OCI-LY3 (cell line): Measurements from ENCODE around the gene EIF4A3.

Experiments used
- H2AFZ ChIP-seq: fragments of 200-600, 300-600 bp; shearing (Covaris generic); 2 replicates; pipeline ENCODE4 v1.6.0; 2014; ENCODE audit warnings: antibody characterized with exemption, low read depth, low read length
- H3K27ac ChIP-seq: fragments of 200-600, 300-600 bp; sonication (generic); 2 replicates; pipeline ENCODE4 v1.5.1; 2014; ENCODE audit warnings: mild to moderate bottlenecking, low read length, moderate library complexity, mixed read lengths
- H3K27me3 ChIP-seq: fragments of 200-600, 300-600 bp; sonication (generic); 2 replicates; pipeline ENCODE4 v1.6.1; 2014; ENCODE audit warnings: low read depth, low read length, mixed read lengths
- H3K36me3 ChIP-seq: fragments of 200-600, 300-600 bp; sonication (generic); replicated peaks from 2 replicates; pipeline ENCODE3; 2014; ENCODE audit warnings: low read depth, low read length, mixed read lengths
- H3K4me1 ChIP-seq: fragments of 300-600, 200-600 bp; sonication (generic); 2 replicates; pipeline ENCODE4 v1.6.1; 2014; ENCODE audit warnings: low read length, mixed read lengths
- H3K4me2 ChIP-seq: fragments of 200-600, 300-600 bp; sonication (generic); 2 replicates; pipeline ENCODE4 v1.6.1; 2014; ENCODE audit warnings: low read length, mixed read lengths
- H3K4me3 ChIP-seq: fragments of 300-600, 200-600 bp; sonication (generic); 2 replicates; pipeline ENCODE4 v1.5.1; 2014; ENCODE audit warnings: antibody characterized with exemption, mild to moderate bottlenecking, low read length, moderate library complexity
- H3K79me2 ChIP-seq: fragments of 300-600, 200-600 bp; shearing (Covaris generic); 2 replicates; pipeline ENCODE4 v1.6.1; 2014; ENCODE audit warnings: mild to moderate bottlenecking, low read length, mixed read lengths
- H3K9ac ChIP-seq: fragments of 300-600, 200-600 bp; shearing (Covaris generic); 2 replicates; pipeline ENCODE4 v1.6.0; 2014; ENCODE audit warnings: mild to moderate bottlenecking, low read length, moderate library complexity
- H3K9me3 ChIP-seq: fragments of 200-600, 300-600 bp; shearing (Covaris generic); 2 replicates; pipeline ENCODE4 v1.6.1; 2014; ENCODE audit warnings: low read length, mixed read lengths; ENCODE audit not compliant: insufficient read depth
- H4K20me1 ChIP-seq: fragments of 200-600, 300-600 bp; sonication (generic); 2 replicates; pipeline ENCODE4 v1.6.1; 2016; ENCODE audit warnings: low read length, mixed read lengths; ENCODE audit not compliant: insufficient read depth
- EZH2phosphoT487 ChIP-seq: fragments of 200-600 bp; shearing (Covaris generic); IDR thresholded peaks from 2 replicates; pipeline ENCODE4 v1.6.1; 2018; ENCODE audit warnings: antibody characterized with exemption, mixed run types, low read depth
- TF ChIP-seq, protein P1 (sequence below): fragments of 200-600, 300-600 bp; sonication (generic); IDR thresholded peaks from 2 replicates; pipeline ENCODE4 v1.5.1; 2014; ENCODE audit warnings: antibody characterized with exemption, low read length, low read depth

EIF4A3 gene

DNA sequence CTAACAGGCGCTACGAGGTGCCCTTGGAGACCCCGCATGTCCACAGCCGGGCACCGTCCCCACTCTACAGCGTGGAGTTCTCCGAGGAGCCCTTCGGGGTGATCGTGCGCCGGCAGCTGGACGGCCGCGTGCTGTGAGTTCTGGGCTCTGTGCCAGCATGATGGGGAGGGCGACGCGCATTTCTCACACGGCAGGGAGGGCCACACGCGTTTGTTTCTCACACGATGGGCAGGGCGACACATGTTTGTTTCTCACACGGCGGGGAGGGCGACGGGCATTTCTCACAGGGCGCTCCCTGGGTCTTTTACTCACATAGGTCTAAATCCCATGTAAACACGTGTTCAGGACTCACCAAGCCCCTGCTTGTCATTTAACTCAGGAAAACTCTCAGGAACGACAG is 41.2 kb downstream of the EIF4A3 start:
- H3K79me2 ChIP-seq = peaks cover 11% of the 10 kb centered on the region
- H3K4me3 ChIP-seq = no peak overlapping the region
- no peak overlapping the region for H3K9ac ChIP-seq
- no peaks in the 10 kb centered on the region for H3K36me3 ChIP-seq
- no peak overlapping the region for H3K4me2 ChIP-seq
- no peak overlapping the region for H2AFZ ChIP-seq
- H3K4me1 ChIP-seq = peaks cover 8% of the 10 kb centered on the region
- no peaks in the 10 kb centered on the region for H3K27me3 ChIP-seq
- no peak overlapping the region for H3K27ac ChIP-seq
- no peaks in the 10 kb centered on the region for H4K20me1 ChIP-seq
- no peaks in the 10 kb centered on the region for H3K9me3 ChIP-seq
- no peak for TF ChIP-seq EZH2phosphoT487
- TF ChIP-seq, protein P1, sequence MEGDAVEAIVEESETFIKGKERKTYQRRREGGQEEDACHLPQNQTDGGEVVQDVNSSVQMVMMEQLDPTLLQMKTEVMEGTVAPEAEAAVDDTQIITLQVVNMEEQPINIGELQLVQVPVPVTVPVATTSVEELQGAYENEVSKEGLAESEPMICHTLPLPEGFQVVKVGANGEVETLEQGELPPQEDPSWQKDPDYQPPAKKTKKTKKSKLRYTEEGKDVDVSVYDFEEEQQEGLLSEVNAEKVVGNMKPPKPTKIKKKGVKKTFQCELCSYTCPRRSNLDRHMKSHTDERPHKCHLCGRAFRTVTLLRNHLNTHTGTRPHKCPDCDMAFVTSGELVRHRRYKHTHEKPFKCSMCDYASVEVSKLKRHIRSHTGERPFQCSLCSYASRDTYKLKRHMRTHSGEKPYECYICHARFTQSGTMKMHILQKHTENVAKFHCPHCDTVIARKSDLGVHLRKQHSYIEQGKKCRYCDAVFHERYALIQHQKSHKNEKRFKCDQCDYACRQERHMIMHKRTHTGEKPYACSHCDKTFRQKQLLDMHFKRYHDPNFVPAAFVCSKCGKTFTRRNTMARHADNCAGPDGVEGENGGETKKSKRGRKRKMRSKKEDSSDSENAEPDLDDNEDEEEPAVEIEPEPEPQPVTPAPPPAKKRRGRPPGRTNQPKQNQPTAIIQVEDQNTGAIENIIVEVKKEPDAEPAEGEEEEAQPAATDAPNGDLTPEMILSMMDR = no peak

DNA sequence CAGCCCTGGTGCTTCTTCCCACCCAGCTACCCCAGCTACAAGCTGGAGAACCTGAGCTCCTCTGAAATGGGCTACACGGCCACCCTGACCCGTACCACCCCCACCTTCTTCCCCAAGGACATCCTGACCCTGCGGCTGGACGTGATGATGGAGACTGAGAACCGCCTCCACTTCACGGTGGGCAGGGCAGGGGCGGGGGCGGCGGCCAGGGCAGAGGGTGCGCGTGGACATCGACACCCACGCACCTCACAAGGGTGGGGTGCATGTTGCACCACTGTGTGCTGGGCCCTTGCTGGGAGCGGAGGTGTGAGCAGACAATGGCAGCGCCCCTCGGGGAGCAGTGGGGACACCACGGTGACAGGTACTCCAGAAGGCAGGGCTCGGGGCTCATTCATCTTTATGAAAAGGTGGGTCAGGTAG is 42.0 kb downstream of the EIF4A3 start:
- H4K20me1 ChIP-seq = no peaks in the 10 kb centered on the region
- no peak overlapping the region for H3K9ac ChIP-seq
- TF ChIP-seq EZH2phosphoT487 = no peak
- TF ChIP-seq, protein P1 = no peak
- no peak overlapping the region for H3K4me3 ChIP-seq
- H3K27me3 ChIP-seq = no peaks in the 10 kb centered on the region
- peaks cover 11% of the 10 kb centered on the region for H3K79me2 ChIP-seq
- no peak overlapping the region for H3K4me2 ChIP-seq
- no peaks in the 10 kb centered on the region for H3K9me3 ChIP-seq
- H3K36me3 ChIP-seq = no peaks in the 10 kb centered on the region
- peaks cover 16% of the 10 kb centered on the region for H3K4me1 ChIP-seq
- H3K27ac ChIP-seq = no peak overlapping the region
- H2AFZ ChIP-seq = no peak overlapping the region

DNA sequence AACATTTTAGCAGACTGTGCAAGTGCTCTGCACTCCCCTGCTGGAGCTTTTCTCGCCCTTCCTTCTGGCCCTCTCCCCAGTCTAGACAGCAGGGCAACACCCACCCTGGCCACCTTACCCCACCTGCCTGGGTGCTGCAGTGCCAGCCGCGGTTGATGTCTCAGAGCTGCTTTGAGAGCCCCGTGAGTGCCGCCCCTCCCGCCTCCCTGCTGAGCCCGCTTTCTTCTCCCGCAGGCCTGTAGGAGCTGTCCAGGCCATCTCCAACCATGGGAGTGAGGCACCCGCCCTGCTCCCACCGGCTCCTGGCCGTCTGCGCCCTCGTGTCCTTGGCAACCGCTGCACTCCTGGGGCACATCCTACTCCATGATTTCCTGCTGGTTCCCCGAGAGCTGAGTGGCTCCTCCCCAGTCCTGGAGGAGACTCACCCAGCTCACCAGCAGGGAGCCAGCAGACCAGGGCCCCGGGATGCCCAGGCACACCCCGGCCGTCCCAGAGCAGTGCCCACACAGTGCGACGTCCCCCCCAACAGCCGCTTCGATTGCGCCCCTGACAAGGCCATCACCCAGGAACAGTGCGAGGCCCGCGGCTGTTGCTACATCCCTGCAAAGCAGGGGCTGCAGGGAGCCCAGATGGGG is 42.5 kb downstream of the EIF4A3 start:
- Histone ChIP-seq H3K36me3 (no peaks in the 10 kb centered on the region), H3K4me2 (no peak overlapping the region), H4K20me1 (no peaks in the 10 kb centered on the region), H3K4me1 (peaks cover 17% of the 10 kb centered on the region), H2AFZ (no peak overlapping the region), H3K27ac (no peak overlapping the region), H3K9me3 (no peaks in the 10 kb centered on the region), H3K79me2 (peaks cover 11% of the 10 kb centered on the region), H3K27me3 (no peaks in the 10 kb centered on the region), H3K4me3 (no peak overlapping the region), H3K9ac (no peak overlapping the region)
- TF ChIP-seq, protein P1 = no peak
- TF ChIP-seq EZH2phosphoT487 = no peak

DNA sequence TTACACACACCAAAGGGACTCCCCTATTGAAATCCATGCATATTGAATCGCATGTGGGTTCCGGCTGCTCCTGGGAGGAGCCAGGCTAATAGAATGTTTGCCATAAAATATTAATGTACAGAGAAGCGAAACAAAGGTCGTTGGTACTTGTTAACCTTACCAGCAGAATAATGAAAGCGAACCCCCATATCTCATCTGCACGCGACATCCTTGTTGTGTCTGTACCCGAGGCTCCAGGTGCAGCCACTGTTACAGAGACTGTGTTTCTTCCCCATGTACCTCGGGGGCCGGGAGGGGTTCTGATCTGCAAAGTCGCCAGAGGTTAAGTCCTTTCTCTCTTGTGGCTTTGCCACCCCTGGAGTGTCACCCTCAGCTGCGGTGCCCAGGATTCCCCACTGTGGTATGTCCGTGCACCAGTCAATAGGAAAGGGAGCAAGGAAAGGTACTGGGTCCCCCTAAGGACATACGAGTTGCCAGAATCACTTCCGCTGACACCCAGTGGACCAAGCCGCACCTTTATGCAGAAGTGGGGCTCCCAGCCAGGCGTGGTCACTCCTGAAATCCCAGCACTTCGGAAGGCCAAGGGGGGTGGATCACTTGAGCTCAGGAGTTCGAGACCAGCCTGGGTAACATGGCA is 43.4 kb downstream of the EIF4A3 start:
- Histone ChIP-seq H2AFZ (no peak overlapping the region), H3K27ac (no peak overlapping the region), H4K20me1 (no peaks in the 10 kb centered on the region), H3K9ac (no peak overlapping the region), H3K4me3 (no peak overlapping the region), H3K4me1 (peaks cover 17% of the 10 kb centered on the region), H3K9me3 (no peaks in the 10 kb centered on the region), H3K4me2 (no peak overlapping the region), H3K27me3 (no peaks in the 10 kb centered on the region), H3K36me3 (no peaks in the 10 kb centered on the region), H3K79me2 (peaks cover 11% of the 10 kb centered on the region)
- no peak for TF ChIP-seq EZH2phosphoT487
- TF ChIP-seq, protein P1 = no peak
